ENCODE results near the gene MAML3. TPM values are rescaled to one million over a fixed set of nuclear protein-coding genes. Genes with fewer than 3 reads are reported as not detected.

Gene MAML3
- total and polyA plus RNA-seq, 8 donors = 1.7 to 20.3 (median 8.4) TPM

GRCh38 chr4:139834981-139835391, 319.0 kb downstream of the MAML3 start:
- Histone ChIP-seq H3K4me3 (no peak overlapping the region), H3K4me1 (peaks cover 0 to 23% (median 0%) of the 10 kb centered on the region in 4 donors), H3K36me3 (no peaks in the 10 kb centered on the region), H3K27me3 (no peaks in the 10 kb centered on the region), H3K27ac (no peak overlapping the region), H3K9me3 (no peaks in the 10 kb centered on the region)
- TF ChIP-seq POLR2A (IDR thresholded peaks at IDR 0.05) (no peak), POLR2AphosphoS5 (IDR thresholded peaks at IDR 0.05) (no peak), EP300 (IDR thresholded peaks at IDR 0.05) (no peak), CTCF (IDR thresholded peaks at IDR 0.05) (no peak)
- no peak for DNase-seq
- 80 to 89% (median 87%) methylated on average over 2 of the region's 2 CpGs for WGBS, 5 donors
- intact Hi-C loops (cut with DNase I; ENCODE audit: low total_unique reads) = no loop called here

- H3K9me3 ChIP-seq = no peaks in the 10 kb centered on the region
- intact Hi-C loops (cut with DNase I; ENCODE audit: low total_unique reads) = no loop called here
- no peak overlapping the region for H3K4me3 ChIP-seq
- no peak for DNase-seq
- H3K36me3 ChIP-seq = no peaks in the 10 kb centered on the region
- TF ChIP-seq POLR2A (IDR thresholded peaks at IDR 0.05) (no peak), POLR2AphosphoS5 (IDR thresholded peaks at IDR 0.05) (no peak), EP300 (IDR thresholded peaks at IDR 0.05) (no peak), CTCF (IDR thresholded peaks at IDR 0.05) (no peak)
- 94 to 98% (median 96%) methylated on average over 8 of the region's 8 CpGs for WGBS, 5 donors
- no peak overlapping the region for H3K27ac ChIP-seq
- no peaks in the 10 kb centered on the region for H3K27me3 ChIP-seq
- H3K4me1 ChIP-seq = peaks cover 0 to 16% (median 0%) of the 10 kb centered on the region in 4 donors
These were observed 319.7 kb downstream of the MAML3 start for GRCh38 chr4:139834226-139834662.

- H3K36me3 ChIP-seq = no peaks in the 10 kb centered on the region
- H3K4me1 ChIP-seq = peaks cover 0 to 14% (median 0%) of the 10 kb centered on the region in 4 donors
- 82 to 85% (median 84%) methylated on average over 21 of the region's 21 CpGs for WGBS, 5 donors
- H3K4me3 ChIP-seq = no peak overlapping the region
- no peaks in the 10 kb centered on the region for H3K9me3 ChIP-seq
- intact Hi-C loops (cut with DNase I; ENCODE audit: low total_unique reads) = no loop called here
- no peak for TF ChIP-seq CTCF (IDR thresholded peaks at IDR 0.05)
- no peak for TF ChIP-seq POLR2AphosphoS5 (IDR thresholded peaks at IDR 0.05)
- TF ChIP-seq POLR2A (IDR thresholded peaks at IDR 0.05) = no peak
- TF ChIP-seq EP300 (IDR thresholded peaks at IDR 0.05) = no peak
- no peak overlapping the region for H3K27ac ChIP-seq
- no peak for DNase-seq
- no peaks in the 10 kb centered on the region for H3K27me3 ChIP-seq
These were observed 320.7 kb downstream of the MAML3 start for GRCh38 chr4:139833151-139833910.

- H3K27me3 ChIP-seq = no peaks in the 10 kb centered on the region
- intact Hi-C loops (cut with DNase I; ENCODE audit: low total_unique reads) = no loop called here
- no peak overlapping the region for H3K4me3 ChIP-seq
- no peaks in the 10 kb centered on the region for H3K36me3 ChIP-seq
- DNase-seq = no peak
- peaks cover 0 to 7% (median 0%) of the 10 kb centered on the region in 4 donors for H3K4me1 ChIP-seq
- no peaks in the 10 kb centered on the region for H3K9me3 ChIP-seq
- TF ChIP-seq EP300 (IDR thresholded peaks at IDR 0.05) (no peak), POLR2A (IDR thresholded peaks at IDR 0.05) (no peak), CTCF (IDR thresholded peaks at IDR 0.05) (no peak), POLR2AphosphoS5 (IDR thresholded peaks at IDR 0.05) (no peak)
- 84 to 91% (median 87%) methylated on average over 7 of the region's 7 CpGs for WGBS, 5 donors
- no peak overlapping the region for H3K27ac ChIP-seq
These were observed 324.9 kb downstream of the MAML3 start for GRCh38 chr4:139828966-139829664.
